Activated naive CD4-positive, alpha-beta T cell treated with Interleukin-2 at 50 U/mL for 16 hours (primary cell): ENCODE measurements around the gene SPACA7.

Source experiments
- DNase-seq: peaks from one replicate; pipeline ENCODE4 v3.0.0-alpha.2; 2020

Gene SPACA7

DNA sequence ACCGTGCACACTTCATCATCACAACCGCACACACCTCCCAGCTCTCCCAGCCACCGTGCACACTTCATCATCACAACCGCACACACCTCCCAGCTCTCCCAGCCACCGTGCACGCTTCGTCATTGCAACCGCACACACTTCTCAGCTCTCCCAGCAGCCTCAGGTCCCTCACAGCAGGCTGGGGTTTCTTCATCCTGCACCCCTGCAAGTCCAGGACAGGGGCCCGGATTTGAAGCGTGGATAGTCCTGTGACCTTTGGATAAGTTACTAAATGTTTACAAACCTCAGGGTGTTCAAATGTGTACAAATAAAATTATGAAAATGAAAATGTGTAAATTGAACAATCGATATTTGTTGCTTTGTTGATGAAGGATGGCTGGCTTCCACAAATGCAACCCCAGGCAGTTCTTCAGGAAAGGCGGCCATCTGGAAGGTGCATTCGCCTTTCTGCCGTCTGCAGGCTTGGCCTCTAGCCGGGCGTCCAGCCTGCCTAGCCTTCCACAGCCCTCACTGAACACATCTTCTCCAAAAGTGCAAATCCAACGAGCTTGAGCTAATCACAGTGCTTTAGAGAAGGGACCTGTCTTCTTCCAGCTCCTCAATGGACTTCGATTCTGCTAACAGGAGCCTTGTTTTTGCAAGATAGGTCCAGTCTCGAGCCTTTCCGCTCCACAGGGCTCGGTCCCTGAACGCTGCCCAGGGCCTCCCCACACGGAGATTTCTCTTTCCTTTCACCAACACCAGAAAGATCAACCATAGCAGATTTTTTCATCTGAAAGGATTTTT, 74.2 kb downstream of the SPACA7 start:
- DNase-seq = no peak

DNA sequence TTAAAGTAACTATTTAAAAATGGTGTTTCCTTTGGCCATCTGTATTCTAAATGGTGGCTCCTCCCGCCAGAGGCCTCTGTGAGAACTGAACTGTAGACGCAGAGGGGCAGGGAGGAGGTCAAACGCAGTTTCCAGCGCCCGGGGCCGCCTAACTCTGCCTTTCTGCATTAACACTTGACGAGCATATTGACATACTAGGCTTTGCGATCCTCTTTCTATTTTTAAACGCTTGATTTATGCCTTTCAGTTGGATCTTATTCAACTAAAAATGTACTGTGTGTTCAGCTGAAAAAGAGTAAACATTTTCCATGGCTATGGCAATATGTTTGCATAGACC, 74.7 kb downstream of the SPACA7 start:
- DNase-seq = no peak

DNA sequence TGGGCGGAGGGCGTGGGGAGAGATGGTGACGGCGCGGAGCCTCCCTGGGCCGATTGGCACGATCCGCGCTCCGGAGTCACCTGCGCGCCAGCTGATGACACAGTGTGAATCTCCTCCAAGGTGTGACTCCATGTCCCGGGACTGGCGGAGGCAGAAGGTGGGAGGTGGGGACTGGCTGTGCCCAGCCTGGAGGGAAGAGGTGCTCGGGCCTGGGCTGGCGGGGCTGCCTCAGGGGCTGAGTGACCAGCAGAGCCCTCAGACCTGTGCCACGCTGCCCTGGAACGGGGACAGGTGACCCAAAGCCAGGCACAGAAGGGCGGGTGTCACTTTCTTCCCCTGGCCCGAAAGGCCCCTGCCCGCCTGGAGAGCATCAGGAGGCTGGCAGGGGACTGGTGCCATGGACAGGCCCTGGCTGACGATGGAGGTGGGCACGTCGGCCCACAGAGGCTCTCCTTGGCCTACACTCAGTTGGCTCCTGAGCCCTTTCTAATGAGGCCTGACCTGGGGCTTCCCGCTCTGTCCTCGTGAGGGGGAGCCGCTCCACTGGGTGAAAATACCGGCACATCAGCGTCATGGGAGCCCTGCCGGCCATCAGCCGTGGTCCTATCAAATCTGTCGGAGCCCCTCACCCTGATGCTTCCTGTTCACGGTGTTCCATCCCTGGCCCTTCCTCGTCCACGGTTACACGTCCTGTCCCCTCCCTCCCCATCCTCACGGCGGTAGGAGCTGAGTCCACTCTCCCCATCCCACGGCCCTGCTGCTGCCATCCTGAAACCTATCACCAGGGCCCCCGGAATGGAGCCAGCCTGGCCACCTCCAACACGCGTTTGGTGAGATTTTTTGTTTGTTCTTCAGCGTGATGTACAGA, 75.6 kb downstream of the SPACA7 start:
- DNase-seq = no peak

DNA sequence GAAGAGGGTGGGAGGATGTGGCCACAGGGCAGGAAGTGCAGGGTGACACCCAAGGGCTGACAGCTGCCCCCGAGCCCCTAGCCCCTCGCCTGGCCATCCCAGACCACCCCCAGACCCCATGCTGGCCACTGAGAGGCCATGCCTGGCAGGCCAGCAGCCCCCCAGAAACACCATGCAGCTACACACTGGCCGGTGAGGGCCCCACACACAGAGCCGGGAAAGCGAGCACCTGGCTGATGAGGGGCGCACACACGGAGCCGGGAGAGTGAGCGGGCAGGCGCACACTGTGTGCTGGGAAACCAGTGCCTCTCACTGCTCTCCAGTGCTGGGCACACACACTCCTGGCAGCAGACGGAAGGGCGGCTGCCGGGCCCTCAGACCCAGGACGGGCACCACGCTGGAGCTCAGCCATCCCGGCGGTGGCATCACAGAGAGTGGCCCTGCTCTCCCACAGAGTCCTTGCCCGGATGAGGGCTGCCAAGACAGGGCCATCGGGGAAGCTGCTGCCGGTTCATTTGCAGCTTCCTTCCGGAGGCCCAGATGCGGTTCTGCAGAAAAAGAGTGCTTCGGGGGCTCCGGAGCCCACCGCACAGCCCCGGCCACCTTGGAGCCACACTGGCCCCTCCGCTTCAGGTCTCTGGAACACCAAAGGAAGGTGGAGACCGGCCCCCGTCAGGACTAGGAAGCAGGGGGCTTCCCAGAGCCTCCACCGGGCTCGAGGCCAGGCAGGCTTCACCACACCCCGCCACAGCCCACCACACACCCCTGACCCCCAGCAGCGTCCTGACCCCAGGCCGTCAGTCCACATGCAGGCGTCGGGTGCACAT, 76.4 kb downstream of the SPACA7 start:
- DNase-seq = no peak

DNA sequence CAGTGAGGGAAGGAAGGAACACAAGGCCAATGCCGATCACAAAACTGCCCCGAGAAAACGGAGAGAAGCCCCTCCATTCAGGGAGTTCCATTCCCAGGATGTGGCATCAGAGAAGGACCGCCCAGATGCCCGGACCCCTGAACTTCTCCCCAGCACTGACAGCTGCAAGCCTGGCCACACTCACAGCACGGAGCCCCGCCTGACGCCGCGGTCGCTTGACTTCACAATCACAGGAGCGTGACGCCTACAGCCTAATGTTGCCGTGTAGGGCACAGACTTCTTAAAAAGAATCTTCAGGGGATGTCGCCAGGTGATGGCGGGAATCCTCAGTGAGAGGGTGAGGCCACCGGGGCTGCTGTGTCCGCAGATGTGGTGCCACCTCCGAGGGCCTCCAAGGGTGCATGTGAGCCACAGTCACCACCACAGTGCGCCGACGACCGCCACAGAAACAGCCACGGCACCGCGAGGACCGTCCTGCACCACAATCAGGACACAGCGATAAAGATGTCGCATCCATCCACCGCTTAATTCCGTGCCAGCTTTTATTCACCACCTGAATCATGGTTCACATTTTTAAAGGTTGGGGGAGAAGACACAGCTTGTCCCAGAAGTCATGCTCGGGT, 77.2 kb downstream of the SPACA7 start:
- no peak for DNase-seq

DNA sequence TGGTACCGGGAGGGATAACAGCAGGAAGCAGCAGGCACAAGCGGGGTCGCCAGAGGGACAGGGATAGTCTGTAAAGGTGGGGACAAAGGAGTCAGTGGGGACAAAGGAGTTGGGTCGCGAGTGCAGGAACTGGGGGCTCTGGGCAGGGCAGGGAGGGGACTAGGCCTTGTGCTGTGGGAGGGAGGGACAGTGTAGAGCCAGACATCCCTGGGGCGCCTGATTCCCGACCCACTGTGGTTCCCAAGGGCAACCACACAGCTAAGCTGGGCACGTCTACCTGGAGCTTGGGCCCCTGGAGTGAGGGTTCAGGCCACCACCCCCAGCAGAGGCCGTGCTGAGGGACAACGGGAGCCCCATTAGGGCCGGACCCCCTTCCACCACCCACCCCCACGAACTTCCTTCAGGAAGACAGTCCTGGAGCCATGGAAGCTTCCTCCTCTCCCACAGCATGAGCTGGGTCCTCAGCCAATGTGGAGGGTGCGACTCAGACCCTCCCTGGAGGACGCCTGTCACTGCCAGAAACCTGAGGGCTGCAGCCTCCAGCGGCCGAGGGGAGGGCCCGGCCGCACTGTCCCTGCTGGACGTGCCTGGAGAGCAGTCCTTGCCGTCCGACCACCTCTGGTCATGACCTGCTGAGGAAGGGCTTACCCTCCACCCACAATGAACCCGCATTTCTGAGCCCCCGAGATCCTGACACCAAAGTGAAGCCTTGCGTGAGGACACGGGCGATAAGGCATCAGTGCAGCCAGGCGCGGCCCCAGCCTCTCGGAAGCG, 77.9 kb downstream of the SPACA7 start:
- no peak for DNase-seq

DNA sequence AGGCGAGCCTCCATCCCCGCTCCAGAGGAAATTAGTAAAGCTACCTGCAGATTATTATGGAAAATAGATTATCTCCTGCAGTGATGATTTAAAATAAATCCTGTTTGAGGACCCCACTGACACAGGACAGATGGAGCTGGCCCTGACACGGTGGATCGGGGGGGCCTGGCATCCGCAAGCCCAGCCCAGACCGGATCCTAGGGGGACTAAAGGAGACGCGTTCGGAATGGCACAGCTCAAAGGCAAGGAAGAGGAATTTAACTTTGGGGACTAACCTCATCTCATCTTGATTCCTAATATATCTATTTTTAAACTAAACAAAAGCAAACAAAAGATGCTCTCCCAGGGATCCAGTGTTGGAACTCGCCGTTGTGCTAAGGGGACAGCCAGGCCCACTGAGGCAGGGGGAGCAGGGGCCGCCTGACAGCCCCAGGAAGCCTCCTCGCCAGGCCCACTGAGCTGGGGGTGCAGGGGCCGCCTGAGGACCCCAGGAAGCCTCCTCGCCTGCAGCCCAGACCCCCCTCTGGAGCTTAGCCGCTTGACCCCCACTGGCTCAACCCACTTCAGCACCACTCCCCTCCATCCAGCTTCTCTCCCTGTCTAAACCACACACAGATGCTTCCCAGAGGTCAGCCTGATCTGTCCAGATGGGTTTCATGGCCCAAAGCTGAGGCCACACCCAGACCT, 78.6 kb downstream of the SPACA7 start:
- no peak for DNase-seq

DNA sequence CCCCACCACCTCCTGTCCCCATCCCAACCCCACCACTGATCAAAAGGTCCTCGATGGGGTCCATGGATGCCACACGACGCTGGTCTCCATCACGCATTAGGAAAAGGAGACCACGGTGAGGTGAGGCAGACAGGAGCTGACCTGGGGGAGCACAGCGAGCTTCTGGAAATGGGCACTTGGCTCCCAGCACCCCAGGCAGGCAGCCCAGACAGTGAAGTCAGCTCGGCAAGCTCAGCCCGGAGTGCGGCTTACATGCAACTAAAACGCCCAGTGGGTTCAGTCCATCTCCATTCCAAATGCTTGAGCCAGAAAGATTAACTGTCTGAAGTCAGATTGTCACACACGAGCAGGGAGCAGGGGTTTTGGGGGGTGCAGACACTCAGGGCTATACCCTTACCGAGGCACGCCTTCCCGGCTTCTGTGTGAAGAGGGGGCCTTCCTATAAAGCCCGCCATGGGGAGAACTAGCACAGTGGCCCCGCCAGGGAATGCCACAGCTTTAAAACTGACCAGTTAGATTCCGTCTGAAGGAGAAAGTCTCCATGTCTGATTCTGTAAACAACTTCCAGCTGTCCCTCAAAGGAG, 79.4 kb downstream of the SPACA7 start:
- DNase-seq = no peak

DNA sequence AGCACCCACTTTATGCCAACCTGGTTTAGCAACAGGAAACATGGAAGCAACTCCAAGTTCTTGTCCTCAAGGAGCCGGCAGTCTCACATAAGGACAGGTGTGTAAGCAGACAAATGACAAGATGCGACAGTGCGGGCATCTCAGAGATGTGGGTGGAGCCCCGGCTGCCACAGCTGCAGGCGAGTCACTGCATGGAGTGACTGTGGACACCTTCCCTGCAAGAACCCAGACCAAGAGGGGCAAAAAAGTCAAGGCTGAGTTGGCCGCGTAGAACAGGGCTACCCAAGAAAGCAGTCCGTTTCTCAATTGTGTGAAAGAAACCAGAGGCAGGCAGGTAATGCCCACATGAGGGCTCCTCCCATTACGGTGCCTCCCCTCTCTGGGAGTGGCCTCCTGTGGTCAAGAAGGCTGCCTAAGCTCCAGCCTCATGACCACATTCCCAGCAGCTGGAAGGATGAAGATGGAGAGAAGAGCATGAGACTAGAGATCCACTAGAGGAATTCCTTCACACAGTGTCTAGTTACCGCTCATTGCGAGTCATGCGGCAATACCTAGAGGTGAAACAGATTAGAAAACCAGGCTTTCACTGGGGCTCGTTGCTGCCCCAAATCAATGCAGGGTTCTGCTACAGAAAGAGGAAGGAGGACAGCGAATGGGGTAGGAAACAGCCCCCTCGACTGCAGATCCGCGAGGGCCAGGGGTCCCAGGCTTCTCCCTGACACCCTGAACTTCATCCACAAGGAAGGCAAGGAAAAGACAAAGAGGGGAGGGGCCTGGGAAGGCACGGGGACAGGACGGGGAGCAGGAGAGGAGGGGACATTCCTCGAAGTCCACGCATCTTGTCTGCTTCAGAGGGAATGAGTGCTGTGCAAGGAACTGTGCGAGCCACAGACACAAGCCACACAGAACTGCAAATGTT, 80.2 kb downstream of the SPACA7 start:
- no peak for DNase-seq

DNA sequence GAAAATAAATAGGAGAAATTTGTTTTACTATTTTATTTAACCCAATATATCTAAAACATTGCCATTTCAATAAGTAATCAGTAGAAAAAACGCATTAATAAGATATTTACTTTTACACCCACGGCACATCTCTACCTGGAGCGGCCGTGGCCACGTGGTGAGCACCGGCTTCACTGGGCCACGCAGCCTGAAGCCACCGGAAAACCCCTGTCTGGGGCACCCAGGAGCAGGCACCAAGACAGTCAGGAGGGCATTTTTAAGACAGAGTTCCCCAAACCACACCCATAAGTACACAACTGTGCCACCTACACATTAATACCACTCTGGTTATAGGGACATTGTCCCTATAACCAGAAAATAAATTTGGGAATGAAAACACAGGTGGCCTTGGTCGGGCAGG, 80.9 kb downstream of the SPACA7 start:
- DNase-seq = no peak

DNA sequence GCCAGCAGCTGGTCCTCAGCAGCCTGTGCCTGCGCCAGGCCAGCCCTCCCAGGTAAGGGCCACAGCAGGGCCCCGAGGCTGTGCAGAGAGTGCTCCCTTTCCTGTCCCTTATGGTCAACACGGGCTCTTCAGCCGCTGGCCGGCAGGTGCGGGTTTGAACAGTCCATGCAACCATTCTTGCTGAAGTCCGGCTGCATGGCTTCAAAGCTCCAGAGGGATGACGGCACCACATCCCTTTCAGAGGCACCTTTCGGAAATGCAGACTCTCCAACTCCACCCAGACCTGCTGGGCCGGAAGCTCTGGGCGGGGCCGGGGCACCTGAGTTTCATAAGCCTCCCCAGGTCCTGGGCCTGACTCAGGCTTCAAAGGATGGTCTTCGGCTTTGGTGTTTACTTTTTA, 81.3 kb downstream of the SPACA7 start:
- no peak for DNase-seq

DNA sequence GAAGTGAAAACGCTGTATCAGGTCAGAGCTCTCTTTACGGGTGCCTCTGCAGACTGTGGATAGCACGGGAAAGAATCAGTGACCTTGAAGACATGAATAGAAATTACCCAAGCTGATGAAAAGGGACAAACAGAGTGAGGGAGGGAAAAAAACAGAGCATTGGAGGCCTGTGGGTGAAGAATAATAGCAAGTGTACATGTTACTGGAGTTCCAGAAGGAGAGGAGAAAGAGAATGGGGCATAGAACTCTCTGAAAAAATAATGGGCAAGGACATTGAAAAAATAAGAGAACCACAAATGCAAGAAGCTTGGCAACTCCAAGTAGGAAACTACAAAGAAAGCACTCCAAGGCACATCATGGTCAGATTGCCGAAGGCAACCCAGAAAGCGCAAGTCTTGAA, 86.3 kb downstream of the SPACA7 start:
- no peak for DNase-seq

DNA sequence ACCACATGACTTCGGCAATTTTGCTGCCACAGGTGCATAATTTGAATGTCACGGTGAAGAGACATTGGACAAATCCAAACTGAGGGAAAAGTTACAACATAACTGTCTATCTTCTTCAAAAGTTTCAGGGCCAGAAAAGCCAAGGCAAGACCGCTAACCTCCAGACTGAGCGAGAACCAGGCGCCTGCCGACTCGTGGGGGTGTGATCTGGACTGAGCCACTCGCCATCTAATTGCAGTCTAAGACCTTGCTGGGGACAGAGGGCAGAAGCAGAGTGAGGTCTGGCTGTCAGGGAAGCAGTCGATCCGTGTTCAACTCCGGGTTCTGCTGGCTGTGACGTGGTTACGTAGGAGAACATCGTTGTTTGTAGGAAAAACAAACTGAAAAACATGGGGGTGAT, 88.6 kb downstream of the SPACA7 start:
- DNase-seq = no peak

DNA sequence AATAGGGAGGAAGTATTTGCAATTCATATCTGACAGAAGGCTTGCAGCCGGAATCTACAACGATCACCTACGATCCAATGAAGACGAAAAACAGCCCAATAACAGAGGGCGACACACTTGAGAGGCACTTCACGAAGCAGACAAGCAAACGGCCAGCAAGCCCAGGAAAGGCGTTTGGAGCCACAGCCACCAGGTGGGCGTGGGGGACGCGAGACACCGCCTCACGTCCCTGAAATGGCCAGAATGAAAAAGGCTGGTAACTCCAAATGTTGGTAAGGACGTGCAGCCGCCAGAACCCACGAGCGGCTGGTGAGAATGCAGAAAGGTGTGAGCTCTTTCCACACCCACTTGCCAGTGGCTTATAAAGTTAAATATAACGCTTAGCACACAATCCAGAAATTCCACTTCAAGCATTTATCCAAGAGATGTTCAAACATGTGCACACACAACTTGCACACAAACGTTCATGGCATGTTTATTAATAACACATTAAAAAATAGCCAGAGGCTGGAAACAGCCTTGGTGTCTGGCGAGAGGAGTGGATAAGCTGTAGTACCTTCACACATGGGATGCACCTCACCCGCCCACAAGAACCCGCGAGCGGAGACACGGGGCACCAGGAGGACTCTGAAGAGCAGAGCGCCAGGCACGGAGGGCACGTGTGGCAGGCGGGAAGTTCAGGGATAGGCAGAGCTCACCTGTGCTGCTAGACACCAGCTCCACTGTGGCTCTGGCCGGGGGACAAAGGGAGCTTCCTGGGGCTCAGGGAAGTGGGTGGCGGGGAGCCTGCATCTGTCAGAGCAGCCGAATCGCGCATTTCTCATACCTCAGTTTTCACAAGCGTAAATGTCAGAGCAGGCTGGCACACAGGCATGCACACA, 89.3 kb downstream of the SPACA7 start:
- DNase-seq = no peak

DNA sequence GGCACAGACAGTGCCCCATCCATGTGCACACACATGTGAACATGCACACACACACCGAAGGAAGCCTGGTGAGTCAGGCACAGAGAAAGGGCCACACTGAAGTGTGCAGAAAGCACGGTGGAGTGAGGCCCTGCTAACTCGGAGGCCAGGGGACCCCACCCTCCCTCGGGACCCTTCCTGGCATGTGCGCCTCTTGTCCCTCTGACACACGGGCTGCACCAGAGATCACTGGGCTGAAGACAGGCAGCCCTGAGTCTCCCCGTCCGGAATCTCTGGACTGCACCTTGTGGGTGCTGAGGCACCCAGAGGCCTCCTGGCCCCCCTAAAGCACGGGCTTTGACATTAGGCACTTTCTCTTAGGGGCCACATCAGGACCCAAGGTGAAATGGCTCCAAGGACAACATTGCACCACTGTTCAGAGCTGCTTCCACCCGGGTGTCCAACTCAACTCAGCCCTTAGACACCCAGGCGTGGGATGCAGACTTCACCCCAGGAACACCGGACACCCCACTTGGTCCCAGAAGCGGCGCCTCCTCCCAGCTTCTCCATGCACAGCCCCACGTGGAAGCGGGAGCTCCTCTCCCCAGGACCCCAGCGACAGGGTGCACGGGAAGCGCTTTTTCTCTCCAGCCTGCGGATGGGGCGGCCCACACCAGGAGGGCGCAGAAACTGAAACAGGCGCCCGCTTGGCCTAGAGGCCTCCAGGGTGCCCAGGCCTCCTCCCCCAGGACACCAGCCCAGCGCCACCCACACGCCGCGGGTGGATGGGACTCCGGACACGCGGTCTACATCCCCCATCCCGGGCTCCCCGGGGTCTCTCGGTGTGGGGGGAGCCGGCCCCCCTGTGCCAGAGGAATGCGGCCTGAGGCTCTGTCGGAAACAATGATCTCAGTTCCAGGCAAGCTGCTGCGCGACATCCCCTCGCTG, 90.2 kb downstream of the SPACA7 start:
- DNase-seq = no peak

DNA sequence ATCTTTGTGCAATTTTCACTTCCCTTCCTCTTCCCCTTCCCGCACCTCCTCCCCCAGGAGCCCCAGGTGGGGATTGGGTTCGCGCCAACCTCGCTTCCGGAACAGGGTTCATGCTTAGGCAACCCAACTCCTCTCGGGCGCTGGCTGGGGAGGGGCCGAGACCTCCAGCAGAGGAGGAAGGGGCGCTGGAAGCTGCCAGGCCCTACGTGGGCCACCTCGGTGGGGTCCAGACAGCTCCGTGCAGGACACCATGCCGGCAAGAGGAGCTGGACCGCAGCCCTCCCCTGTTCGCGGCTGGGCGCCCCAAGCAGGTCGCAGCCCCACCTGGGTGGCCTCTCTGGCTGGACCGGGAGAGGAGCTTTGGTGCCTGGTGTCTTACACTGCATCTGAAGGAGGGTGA, 91.1 kb downstream of the SPACA7 start:
- no peak for DNase-seq

DNA sequence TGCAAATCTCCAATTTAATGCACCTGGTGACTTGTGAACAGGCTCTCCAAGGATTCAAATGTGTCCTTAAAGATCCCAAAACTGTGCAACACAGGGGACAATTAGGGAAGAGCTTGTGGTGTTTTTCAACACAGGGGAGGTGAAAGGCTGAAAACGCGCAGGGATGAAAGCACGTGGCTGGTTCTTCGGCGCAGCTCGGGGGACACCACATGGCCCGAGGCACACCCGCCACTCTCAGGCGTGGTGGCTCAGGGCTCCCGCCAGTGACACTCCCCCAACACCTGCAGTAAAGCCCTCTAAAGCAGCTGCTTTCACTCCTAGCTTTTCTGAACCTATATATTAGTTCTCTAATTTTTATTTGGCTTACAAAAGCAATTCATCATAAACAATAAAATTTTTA, 91.9 kb downstream of the SPACA7 start:
- no peak for DNase-seq
